HTR-8/SVneo (cell line): ENCODE data around the gene FGF4.
A peak's percentile ranks its signal among the peaks of the same experiment; 100 is the strongest.

ENCODE experiments used
- DNase-seq: peaks from one replicate; pipeline ENCODE4 v3.0.0; 2011; ENCODE audit warnings: low spot score, mixed read lengths; ENCODE audit not compliant: insufficient read length
- FAIRE-seq: peaks from 2 replicates; lab custom pipeline; 2011; peaks lifted over from hg19 to GRCh38; lab: Jason Lieb, UNC

The FGF4 gene

DNA sequence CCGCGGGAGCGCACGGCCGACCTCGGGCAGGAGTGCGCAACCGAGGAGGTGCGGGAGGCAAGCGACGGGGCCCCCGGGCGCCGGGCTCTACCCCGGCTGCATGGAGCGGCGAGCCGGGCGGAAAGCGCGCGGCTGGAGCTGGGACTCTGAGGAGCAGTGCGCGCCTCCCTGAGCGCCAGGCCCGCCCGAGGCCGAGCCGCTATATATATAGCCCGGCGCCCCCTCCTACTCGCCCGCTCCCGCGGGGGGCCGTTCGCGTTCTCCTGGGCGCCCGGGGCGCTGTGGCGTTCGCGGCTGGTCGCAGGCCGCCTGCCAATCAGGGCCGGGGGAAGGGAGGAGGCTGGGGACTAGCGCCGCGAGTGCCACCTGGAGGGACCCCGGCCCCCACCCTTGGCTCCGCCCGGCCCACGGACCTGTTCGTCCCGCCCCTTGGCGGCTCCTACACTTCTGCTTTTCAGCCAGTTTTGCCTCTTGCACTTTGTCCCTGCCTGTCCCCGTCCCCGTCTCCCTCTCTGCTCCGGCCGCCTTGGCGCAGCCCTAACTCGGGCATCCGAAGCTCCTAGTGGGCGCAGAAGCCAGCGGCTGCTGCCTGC lies at the start of gene FGF4:
Gene FGF4, minus strand, starts transcription at position 179 of the 593 bp plus-strand sequence. CDS start 257 bp downstream, outside the sequence.
- FAIRE-seq (no peak), DNase-seq (no peak)

DNA sequence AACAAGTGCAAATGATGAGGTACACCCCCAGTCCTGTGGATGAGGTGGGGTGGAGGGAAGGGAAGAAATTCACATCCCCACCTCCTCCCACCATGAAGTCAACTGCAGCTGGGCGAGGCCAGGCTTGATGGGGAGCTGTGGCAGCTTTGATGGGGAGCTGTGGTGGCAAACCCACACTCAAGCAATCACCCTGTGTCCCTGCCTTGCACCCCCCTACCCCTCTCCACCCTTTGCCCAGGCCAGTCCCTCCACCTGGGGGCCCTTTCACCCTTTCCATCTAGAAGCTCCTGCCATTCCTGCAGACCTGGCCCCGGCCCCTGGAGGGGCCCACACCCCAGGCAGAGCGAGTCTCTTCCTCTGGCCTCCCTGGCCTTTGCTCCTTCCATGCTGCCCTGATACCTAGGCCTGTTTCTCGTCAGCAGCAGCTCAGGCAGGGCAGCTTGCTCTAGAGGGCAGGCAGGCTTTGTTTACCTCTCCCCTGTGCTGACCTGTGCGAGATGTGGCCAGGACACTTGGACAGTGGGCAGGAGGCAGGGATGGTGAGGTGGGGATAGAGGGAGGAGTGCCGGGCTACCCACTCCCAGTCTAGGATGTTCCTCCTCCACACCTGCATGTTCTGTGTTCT lies 48.6 kb upstream of the FGF4 start:
- FAIRE-seq (peak; percentile 36), DNase-seq (no peak)

- FAIRE-seq = no peak
Measured at GRCh38 chr11:69822676-69823494, 47.7 kb upstream of the FGF4 start.

GRCh38 chr11:69821511-69822040 lies 46.4 kb upstream of the FGF4 start:
- FAIRE-seq (no peak), DNase-seq (no peak)

More at GRCh38 chr11:69822676-69823494, 47.7 kb upstream of the FGF4 start:
- DNase-seq = no peak

DNA sequence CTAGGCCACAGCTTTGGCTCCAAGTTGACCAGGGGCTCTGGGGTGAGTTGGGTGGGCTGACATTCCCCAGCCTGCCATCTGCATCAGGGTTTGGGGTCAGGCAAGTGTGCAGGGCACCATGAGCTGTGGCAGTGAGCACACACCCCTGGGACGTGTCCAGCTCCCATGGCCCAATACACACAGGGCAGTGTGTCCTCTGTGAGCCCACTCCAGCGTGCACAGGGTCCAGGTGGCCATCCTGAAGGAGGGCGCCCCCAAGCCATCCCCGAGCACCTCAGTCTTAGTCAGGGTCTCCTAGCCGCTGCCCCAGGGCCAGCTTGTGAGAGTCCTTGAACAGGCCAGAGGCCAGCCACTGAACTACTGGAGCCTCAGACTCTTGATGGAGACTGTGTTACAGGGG lies 45.3 kb upstream of the FGF4 start:
- DNase-seq (no peak), FAIRE-seq (no peak)

- FAIRE-seq = no peak
- DNase-seq = no peak
Measured at GRCh38 chr11:69819541-69820070, 44.5 kb upstream of the FGF4 start.

GRCh38 chr11:69818603-69819441 lies 43.7 kb upstream of the FGF4 start, which contains the start of gene FGF3:
Gene FGF3 (minus strand): TSS chr11:69819416. CDS start chr11:69818933, 483 bp downstream.
- DNase-seq = no peak
- no peak for FAIRE-seq

DNA sequence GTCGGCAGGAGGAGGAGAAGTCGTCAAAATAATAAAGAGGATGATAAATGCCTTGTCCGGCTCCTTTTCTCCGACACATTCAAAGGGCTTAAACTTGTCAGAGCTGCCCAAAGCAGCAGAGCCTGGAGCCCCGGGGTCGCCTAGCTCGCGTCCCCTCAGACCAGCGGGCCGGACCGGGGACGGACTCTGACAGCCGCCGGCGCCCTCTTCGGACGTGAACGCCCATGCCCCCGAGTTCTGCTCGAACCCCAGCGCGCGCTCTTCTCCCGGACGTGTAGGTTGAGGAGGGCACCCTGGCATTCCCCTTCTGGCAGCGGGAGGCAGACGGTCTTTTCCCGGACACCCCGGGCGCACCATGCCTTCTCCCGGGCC lies 43.1 kb upstream of the FGF4 start:
- FAIRE-seq (no peak), DNase-seq (no peak)

DNA sequence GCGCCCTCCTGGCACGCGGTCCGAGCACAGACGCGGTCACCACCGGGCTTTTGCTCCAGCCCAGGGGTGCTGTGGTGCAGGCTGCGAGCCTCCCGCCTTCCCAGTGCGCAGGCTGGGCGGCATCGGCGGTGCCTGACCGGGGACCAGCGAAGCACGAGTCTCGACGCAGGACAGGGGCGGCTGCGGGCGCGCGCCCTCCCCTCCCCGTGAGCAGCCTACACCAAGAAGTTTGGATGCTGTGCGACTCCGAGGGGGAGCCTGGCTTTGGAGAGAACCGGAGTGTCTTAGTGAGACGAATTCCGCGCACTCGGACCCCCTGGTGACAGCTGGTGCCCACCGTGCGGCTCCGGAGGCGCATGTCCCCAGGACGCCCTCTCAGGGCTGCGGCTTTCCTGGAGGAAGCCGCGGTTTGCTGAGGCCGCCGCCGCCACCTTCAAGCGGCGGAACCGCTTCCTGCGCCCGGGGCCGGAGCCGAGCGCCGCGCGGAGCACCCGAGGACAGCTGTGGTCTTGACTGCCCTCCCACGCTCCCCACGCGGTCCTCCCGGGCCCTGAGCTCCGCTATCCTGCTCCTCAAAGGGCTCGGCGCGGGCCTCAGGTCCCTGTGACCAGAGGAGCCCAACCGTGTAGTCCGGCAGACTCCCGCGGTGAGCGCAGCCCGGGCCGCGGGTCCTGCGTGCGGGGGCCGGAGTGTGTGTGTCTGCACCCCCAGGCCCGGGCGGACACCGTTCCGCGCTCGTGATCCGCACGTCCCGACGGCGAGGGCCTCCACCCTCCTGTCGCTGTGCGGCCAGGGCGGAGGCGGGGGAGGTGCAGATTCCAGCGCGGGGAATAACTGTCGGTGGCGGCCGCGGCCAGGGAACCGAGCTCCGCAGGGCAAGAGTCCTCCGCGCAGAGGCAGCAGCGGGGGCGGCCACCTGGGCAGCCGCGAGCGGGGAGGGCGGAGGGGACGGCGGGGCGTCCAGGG lies 42.4 kb upstream of the FGF4 start:
- DNase-seq (peak; percentile 47), FAIRE-seq (peak; percentile 79)

GRCh38 chr11:69816671-69817070 lies 41.5 kb upstream of the FGF4 start:
- peak; percentile 26 for FAIRE-seq

GRCh38 chr11:69815973-69816372 lies 40.8 kb upstream of the FGF4 start:
- no peak for FAIRE-seq

More at GRCh38 chr11:69816671-69817070, 41.5 kb upstream of the FGF4 start:
- no peak for DNase-seq

GRCh38 chr11:69814902-69815301 lies 39.8 kb upstream of the FGF4 start:
- peak; percentile 65 for FAIRE-seq
- DNase-seq = no peak

More at GRCh38 chr11:69815973-69816372, 40.8 kb upstream of the FGF4 start:
- DNase-seq = no peak

GRCh38 chr11:69814411-69814810 lies 39.3 kb upstream of the FGF4 start:
- FAIRE-seq = no peak
- DNase-seq = no peak

- FAIRE-seq = peak; percentile 73
Measured at GRCh38 chr11:69813839-69814238, 38.7 kb upstream of the FGF4 start.

GRCh38 chr11:69812946-69813345 lies 37.8 kb upstream of the FGF4 start:
- DNase-seq (no peak), FAIRE-seq (no peak)

More at GRCh38 chr11:69813839-69814238, 38.7 kb upstream of the FGF4 start:
- no peak for DNase-seq

- FAIRE-seq (no peak), DNase-seq (no peak)
Measured at GRCh38 chr11:69812256-69812655, 37.1 kb upstream of the FGF4 start.

DNA sequence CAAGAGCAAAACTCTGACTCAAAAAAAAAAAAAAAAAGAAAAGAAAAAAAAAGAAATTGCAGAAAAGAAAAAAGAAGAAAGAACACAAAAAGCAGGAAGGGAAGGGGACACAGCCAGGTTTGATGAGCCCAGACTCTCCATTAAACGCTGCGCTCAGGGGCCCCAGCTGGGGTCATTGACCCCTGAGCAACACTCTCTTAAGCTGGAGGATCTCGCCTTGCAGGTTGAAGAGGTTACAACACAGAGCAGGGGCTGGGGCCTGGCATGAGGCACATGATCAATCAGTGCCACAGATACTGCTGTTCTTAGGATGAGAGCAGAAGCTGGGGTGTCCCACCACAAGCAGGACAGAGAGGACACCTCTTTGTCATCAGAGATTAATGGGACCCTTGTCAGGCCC lies 36.3 kb upstream of the FGF4 start:
- FAIRE-seq (no peak), DNase-seq (no peak)

- DNase-seq = no peak
- FAIRE-seq = no peak
Measured at GRCh38 chr11:69810289-69811118, 35.4 kb upstream of the FGF4 start.
